ENCODE data around the gene NTN5. TPM values are rescaled to one million over a fixed set of nuclear protein-coding genes. Genes with fewer than 3 reads are reported as not detected.

Gene NTN5
- total RNA-seq, 1 donor = under 0.01 TPM

GRCh38 chr19:48625891-48626327 is 46.9 kb downstream of the NTN5 start:
- no peak for TF ChIP-seq CTCF (IDR thresholded peaks at IDR 0.05; ENCODE audit: extremely low read depth, low read depth, low read length)
- H3K27me3 ChIP-seq (ENCODE audit: insufficient read depth, low read length) = no peaks in the 10 kb centered on the region
- no peak overlapping the region for H2AFZ ChIP-seq (ENCODE audit: low read length)
- H4K20me1 ChIP-seq (ENCODE audit: insufficient read depth, low read length) = peaks cover 4% of the 10 kb centered on the region
- H3K4me1 ChIP-seq (ENCODE audit: insufficient read depth, low read length) = peaks cover 11% of the 10 kb centered on the region
- no peak overlapping the region for H3K4me3 ChIP-seq (ENCODE audit: insufficient read depth, low read length)
- no peaks in the 10 kb centered on the region for H3K9me3 ChIP-seq (ENCODE audit: low read depth, low read length)
- H3K79me2 ChIP-seq (ENCODE audit: insufficient read depth, low read length) = peaks cover 2% of the 10 kb centered on the region
- H3K4me2 ChIP-seq (ENCODE audit: insufficient read depth, low read length) = no peak overlapping the region
- no peak for DNase-seq (ENCODE audit: insufficient read length, low spot score, missing footprints)
- H3K36me3 ChIP-seq (ENCODE audit: insufficient read depth, low read length) = peaks cover 3% of the 10 kb centered on the region
- H3K27ac ChIP-seq (ENCODE audit: low read depth, low read length) = no peak overlapping the region

GRCh38 chr19:48624791-48625723 is 47.8 kb downstream of the NTN5 start:
- H3K9me3 ChIP-seq (ENCODE audit: low read depth, low read length) = no peaks in the 10 kb centered on the region
- H3K4me2 ChIP-seq (ENCODE audit: insufficient read depth, low read length) = peak overlapping the region; percentile 76
- peaks cover 5% of the 10 kb centered on the region for H3K79me2 ChIP-seq (ENCODE audit: insufficient read depth, low read length)
- H3K4me3 ChIP-seq (ENCODE audit: insufficient read depth, low read length) = peak overlapping the region; percentile 74
- no peak overlapping the region for H2AFZ ChIP-seq (ENCODE audit: low read length)
- TF ChIP-seq CTCF (IDR thresholded peaks at IDR 0.05; ENCODE audit: extremely low read depth, low read depth, low read length) = no peak
- H3K4me1 ChIP-seq (ENCODE audit: insufficient read depth, low read length) = peaks cover 13% of the 10 kb centered on the region
- peak; percentile 66 for DNase-seq (ENCODE audit: insufficient read length, low spot score, missing footprints)
- H3K27me3 ChIP-seq (ENCODE audit: insufficient read depth, low read length) = no peaks in the 10 kb centered on the region
- peaks cover 3% of the 10 kb centered on the region for H3K36me3 ChIP-seq (ENCODE audit: insufficient read depth, low read length)
- peaks cover 4% of the 10 kb centered on the region for H4K20me1 ChIP-seq (ENCODE audit: insufficient read depth, low read length)
- H3K27ac ChIP-seq (ENCODE audit: low read depth, low read length) = peak overlapping the region; percentile 60

- Histone ChIP-seq H3K79me2 (ENCODE audit: insufficient read depth, low read length) (peaks cover 12% of the 10 kb centered on the region), H3K4me2 (ENCODE audit: insufficient read depth, low read length) (peak overlapping the region; percentile 76), H3K27me3 (ENCODE audit: insufficient read depth, low read length) (no peaks in the 10 kb centered on the region), H4K20me1 (ENCODE audit: insufficient read depth, low read length) (peaks cover 4% of the 10 kb centered on the region), H3K4me3 (ENCODE audit: insufficient read depth, low read length) (peak overlapping the region; percentile 74), H3K36me3 (ENCODE audit: insufficient read depth, low read length) (peaks cover 3% of the 10 kb centered on the region), H2AFZ (ENCODE audit: low read length) (peak overlapping the region; percentile 86), H3K27ac (ENCODE audit: low read depth, low read length) (peak overlapping the region; percentile 60), H3K4me1 (ENCODE audit: insufficient read depth, low read length) (peaks cover 17% of the 10 kb centered on the region), H3K9me3 (ENCODE audit: low read depth, low read length) (no peaks in the 10 kb centered on the region)
- no peak for TF ChIP-seq CTCF (IDR thresholded peaks at IDR 0.05; ENCODE audit: extremely low read depth, low read depth, low read length)
- DNase-seq (ENCODE audit: insufficient read length, low spot score, missing footprints) = peak; percentile 100
Measured at GRCh38 chr19:48624067-48624594, 48.7 kb downstream of the NTN5 start.

- H2AFZ ChIP-seq (ENCODE audit: low read length) = peak overlapping the region; percentile 86
- H3K9me3 ChIP-seq (ENCODE audit: low read depth, low read length) = no peaks in the 10 kb centered on the region
- peaks cover 3% of the 10 kb centered on the region for H3K36me3 ChIP-seq (ENCODE audit: insufficient read depth, low read length)
- no peak for DNase-seq (ENCODE audit: insufficient read length, low spot score, missing footprints)
- H3K4me1 ChIP-seq (ENCODE audit: insufficient read depth, low read length) = peaks cover 17% of the 10 kb centered on the region
- peak overlapping the region; percentile 76 for H3K4me2 ChIP-seq (ENCODE audit: insufficient read depth, low read length)
- no peak for TF ChIP-seq CTCF (IDR thresholded peaks at IDR 0.05; ENCODE audit: extremely low read depth, low read depth, low read length)
- peaks cover 7% of the 10 kb centered on the region for H4K20me1 ChIP-seq (ENCODE audit: insufficient read depth, low read length)
- peak overlapping the region; percentile 55 for H3K27ac ChIP-seq (ENCODE audit: low read depth, low read length)
- H3K27me3 ChIP-seq (ENCODE audit: insufficient read depth, low read length) = no peaks in the 10 kb centered on the region
- peaks cover 16% of the 10 kb centered on the region for H3K79me2 ChIP-seq (ENCODE audit: insufficient read depth, low read length)
- peak overlapping the region; percentile 74 for H3K4me3 ChIP-seq (ENCODE audit: insufficient read depth, low read length)
Measured at GRCh38 chr19:48623556-48624066, 49.2 kb downstream of the NTN5 start.
